Measurements from ENCODE around the gene MYO9A.
"Not testable (repeated sequence)": the region's sequence is repeated elsewhere in the genome, so short reads cannot be mapped to it uniquely, and the experiment has no call there.

Gene MYO9A

DNA sequence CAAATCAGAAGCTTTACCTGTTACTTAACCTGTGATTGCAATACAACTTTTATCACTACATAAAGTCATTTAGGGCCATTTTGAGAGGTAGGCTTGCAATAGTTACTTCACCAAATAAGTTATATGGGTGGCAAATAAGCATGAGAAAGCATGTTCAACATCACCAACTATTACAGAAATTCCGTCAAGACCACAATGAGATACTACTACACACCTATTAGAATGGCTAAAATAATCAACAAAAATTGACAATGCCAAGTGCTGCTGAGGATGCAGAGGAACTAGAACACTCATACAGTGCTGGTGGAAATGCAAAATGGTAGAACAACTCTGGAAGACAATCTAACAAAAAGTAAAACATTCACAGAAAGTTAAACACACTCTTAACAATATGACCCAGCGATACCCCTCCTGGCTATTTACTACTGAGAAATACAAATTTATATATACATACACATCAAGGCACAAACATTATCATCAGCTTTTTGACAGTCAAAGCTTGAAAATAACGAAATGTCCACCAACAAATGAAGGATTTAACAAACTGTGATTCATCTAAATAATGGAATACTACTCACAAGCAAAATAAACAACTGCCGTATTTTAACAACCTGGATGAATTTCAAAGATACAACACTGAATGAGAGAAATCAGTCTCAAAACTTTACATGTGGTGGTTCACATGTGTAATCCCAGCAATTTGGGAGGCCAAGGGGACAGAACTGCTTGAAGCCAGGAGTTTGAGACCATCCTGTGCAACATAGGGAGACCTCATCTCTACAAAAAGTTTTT lies 82.9 kb downstream of the MYO9A start:
- no peak for DNase-seq

DNA sequence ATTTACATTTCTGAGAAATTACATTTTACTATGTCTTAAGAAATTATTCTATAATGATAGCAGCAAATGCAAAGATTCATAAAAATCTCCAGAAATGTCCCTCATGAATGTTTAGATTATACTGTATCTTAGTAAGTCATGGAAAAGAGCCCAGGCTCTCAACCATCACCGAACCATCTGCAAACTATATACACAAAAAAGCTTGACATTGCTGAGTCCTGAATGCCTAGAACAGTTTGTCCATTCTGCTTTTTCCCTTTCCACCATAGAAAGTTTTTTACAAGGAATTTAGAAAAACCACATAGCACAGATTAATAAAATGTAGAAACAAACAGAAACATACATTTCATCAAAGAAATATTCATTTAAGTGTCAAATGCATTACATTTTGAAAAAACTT lies 83.6 kb downstream of the MYO9A start:
- DNase-seq, result no peak

DNA sequence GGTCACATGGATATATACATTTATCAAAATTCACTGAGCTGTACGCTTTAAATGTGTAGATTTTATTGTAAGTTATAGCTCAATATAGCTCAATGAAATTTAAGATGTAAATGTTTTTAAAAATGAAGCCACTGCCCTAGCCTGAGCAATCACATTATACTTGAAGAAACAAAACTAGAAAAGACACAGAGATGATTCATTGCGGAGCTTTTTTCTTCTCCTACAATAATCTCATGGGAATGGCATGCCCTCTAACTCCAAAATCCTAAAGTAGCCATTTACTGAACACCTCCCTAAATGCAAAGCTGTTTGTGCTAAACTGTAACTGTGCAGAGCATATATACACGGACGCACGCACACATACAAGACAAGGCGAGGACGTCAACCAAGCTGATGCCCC lies 84.2 kb downstream of the MYO9A start:
- no peak for DNase-seq

DNA sequence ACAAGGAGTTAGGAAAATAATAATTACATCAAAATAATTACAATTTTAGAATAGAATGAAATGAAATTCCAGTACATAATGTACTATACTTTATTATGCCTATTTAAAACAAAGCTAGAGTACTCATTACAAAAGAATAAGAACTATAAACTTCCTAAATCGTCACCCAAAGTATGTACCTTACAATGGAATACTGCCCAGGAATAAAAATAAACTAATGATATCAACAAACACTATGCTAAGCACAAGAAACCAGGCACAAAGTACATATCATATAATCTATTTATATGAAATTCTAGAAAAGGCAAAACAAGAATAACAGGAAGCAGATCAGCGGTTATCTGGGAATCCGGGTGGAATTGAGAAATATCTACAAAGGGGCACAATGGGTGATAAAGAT lies 84.7 kb downstream of the MYO9A start:
- no peak for DNase-seq

DNA sequence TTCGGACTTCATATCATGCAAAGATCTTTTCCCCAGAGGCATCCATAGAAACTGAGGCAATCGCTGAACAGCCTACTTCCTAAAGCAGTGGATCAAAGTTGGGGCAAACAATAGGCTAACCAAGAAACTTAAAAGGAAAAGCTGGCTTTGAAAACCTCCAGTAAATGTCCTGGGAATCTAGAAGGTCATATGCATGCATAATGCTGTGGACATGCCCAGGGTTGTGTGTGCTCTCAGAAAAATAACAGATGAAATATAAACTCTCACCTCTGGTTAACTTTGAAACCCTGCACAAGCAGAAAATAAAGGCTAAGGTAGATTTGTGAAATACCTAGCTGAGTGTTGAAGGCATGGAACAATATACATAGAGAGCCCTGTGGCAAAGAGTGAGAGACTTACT lies 96.3 kb downstream of the MYO9A start:
- no peak for DNase-seq

DNA sequence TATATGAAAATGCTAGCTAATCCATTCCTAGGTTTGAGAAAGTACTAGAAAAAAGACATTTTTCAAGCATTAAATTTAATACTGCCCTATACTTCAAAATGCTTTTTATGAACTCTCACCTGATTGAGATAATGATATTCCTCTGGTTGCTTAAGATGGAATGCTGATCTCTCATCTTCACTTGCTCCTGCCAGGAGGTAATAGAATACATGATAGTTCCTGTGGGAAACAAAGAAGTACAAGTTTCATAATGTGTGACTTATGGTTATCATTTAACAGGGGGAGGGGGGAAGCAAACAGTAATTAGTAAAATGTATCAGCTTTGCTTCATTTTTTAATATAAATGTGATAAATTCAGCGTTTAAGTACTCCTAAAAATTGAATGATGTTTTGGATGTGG lies 97.2 kb downstream of the MYO9A start:
- DNase-seq, result no peak

DNA sequence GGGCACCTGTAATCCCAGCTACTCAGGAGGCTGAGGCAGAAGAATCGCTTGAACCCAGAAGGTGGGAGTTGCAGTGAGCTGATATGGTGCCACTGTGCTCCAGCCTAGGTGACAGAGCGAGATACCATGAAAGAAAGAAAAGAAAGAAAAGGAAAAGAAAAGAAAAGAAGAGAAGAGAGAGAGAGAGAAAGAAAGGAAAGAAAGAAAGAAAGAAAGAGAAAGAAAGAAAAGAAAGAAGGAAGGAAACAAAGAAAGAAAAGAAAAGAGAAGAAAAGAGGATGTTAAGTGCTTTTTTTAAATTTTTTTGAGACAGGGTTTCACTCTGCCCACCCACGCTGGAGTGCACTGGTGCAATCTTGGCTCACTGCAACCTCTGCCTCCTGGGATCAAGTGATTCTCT lies 103.4 kb downstream of the MYO9A start:
- not testable (repeated sequence) for DNase-seq

DNA sequence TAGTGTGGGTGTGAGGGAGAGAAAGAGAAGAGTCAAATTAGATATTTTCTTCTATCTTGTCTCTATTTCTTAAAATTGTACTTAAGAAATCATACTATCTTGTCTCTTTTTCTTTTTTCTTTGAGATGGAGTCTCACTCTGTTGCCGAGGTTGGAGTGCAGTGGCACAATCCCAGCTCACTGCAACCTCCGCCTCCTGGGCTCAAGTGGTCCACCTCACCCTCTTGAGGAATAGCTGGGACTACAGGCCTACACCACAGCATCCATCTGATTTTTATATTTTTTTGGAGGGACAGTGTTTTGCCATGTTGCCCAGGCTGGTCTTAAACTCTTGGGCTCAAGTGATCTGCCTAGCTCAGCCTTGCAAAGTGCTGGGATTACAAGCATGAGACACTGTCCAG lies 104.2 kb downstream of the MYO9A start:
- DNase-seq, result no peak

DNA sequence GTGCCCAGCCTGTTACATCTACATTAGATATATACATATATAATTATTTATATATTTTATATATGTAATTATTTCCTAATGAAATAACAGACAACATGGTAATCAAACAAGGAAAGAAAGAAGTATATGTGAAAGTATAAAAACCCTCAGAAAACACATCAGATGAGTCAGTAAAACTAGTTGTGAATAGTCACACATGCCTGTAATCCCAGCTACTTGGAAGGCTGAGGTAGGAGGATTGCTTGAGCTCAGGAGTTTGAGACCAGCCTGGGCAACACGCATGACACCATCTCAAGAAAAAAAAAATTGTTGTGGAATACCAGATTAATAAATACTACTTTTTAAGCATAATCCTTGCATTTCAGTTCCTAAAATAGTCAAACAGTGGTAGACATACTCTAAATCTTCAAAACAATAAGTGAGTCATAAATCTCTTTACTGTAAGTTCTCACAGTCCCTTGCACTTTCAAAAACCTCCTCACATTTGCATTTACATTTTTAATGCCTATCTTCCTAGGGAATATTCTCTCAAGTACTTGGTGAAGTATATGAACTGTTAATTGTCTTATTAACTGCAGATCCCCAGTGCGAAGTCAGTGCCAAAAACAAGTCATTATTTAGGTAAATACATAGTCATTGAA lies 106.5 kb downstream of the MYO9A start:
- DNase-seq, result no peak

DNA sequence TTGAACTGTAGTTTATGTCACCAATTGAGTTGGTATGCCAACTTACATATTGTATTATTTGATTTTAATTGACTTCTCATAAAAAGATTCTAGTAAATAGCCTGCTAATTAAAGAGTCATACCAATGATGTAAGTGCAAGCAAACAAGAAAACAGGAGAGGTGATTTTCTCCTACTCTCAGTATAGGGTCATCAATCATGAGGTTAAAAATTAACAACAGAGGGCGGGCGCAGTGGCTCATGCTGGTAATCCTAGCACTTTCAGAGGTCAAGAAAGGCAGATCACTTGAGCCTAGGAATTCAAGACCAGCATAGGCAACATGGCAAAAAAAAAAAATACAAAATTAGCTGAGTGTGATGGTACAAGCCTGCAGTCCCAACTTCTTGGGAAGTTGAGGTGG lies 108.7 kb downstream of the MYO9A start:
- no peak for DNase-seq

DNA sequence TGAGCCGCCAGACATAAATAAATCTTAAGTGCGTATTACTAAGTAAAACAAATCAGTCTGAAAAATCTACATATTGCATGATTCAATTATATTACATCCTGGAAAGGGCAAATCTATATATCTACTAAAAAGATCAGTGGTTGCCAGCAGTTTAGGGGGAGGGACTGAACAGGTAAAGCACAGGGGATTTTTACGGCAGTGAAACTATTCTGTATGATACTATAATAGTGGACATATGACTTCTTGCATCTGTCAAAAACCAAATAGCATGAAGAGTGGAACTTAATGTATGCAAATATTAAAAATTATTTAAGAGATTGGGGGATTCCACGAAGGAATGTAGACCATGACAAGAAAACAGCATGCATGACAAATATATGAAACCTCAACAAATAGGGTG lies 111.6 kb downstream of the MYO9A start:
- no peak for DNase-seq

DNA sequence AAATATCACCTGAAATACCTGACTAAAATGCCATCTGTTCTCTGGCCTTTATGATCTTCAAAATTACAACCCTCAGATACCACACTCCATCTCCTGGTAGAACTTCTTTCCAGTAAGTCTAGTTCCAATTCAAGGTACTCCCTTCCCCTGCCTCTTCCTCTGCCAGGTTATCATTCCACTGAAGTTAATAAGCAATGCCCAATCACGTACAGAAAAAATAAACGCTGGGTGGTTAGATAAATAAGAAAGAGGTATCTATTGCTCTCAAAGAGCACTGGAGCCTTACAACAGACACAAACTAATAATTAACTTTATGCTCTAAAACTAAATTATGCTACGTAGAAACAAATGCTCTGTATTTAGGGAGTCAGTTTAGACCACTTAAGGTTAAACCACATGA lies 112.5 kb downstream of the MYO9A start:
- DNase-seq, result no peak

DNA sequence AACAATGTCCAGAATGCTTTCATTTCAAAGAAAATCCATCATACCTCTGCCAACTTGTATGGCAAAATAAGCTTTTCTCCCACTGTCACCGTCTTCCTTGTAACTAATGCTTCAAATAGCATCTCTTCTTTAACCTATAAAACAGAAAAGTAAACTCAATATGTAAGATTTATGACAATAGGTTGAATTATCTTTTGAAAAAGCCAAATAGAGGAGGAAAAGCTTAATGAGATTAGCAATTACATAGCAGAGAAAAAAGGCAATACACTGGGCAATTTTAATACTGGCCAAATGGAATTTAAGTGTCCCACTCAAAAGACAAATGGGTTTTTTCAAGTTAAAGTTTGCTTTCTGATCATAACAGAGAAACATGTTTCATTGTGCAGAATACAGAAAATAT lies 118.1 kb downstream of the MYO9A start:
- no peak for DNase-seq

DNA sequence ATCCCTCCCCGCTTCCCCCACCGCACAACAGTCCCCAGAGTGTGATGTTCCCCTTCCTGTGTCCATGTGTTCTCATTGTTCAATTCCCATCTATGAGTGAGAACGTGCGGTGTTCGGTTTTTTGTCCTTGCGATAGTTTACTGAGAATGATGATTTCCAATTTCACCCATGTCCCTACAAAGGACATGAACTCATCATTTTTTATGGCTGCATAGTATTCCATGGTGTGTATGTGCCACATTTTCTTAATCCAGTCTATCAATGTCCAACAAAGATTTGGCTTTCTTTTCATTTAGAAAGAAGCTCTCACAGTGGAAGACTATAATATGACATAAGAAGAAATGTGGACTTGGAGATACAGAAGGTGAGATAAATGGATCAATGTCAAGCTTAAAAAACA lies 119.2 kb downstream of the MYO9A start:
- not testable (repeated sequence) for DNase-seq

DNA sequence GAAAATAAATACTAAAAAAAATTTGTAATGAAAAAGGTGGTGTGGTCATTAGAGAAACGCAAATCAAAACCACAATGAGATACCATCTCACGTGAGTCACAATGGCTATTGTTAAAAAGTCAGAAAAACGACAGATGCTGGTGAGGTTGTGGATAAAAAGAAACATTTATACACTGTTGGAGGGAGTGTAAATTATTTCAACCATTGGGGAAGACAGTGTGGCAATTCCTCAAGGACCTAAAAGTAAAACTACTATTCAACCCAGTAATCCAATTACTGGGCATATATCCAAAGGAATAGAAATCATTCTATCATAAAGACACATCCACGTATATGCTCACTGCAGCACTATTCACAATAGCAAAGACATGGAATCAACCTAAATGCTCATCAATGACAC lies 120.3 kb downstream of the MYO9A start:
- no peak for DNase-seq

DNA sequence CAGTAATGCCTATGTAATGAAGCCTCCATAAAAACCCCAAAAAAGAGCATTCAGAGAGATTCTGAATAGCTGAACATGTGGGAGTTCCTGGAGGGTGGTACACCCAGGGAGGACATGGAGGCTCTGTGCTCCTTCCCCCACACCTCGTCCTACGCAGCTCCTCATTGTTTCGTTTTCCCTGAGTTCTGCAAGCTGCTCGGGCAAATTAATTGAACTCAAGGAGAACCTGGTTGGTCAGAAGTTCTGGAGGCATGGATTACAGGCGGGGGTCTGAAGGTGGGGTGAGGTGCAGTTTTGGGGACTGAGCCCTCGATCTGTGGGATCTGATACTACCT lies 142.2 kb downstream of the MYO9A start:
- DNase-seq, result no peak

DNA sequence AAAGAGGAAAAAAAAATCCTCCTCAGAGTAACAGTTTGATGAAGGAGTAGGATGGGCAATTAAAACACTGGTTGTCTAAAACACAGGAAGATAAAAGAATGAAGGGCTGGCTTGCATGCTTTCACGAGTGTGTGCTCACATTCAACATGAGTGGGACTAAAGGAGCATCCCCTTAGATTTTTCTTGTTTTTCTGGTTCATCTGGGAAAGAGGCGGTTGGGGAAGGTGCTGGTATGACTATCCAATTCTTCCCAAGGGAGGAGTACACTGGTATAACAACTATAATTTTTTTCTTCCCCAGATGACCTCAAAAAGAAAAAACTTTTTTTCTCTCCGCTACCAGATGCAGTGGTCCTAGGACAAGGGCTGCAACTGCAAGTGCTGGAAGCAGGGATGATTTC lies 143.7 kb downstream of the MYO9A start:
- no peak for DNase-seq

DNA sequence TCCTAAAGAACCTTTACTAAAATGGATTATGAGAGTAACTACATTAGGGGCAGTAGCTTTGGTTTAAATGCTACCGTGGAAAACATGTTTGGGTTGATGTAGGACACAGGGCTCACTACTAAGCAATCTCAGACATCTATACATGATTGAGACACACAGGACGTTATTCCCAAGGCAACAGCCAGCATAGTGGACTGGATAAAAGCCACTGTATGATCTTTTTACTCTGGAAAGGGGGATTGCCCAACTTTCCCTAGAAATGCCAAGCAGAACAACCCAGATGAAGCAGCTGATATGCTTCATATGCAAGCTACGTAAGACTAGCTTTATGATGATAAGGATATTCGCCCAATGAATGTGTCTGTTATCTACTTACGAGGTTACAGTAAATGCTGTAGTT lies 144.6 kb downstream of the MYO9A start:
- DNase-seq, result no peak

DNA sequence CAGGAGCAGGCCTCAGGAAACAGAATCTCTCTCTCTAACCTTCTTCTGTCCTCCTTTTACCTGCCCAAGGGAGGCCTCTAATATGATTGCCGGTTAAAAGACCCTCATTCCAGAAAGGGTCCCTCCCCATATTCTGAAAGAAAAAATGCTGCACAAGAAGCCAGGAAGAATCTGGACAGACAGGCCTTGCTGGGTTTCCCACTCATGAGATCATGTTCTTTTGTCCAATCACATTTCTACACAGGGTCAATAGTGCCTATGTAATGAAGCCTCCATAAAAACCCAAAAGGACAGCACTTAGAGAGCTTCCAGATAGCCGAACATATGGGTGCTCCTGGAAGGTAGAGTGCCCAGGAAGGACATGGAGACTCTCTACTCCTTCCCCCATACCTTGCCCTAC lies 146.0 kb downstream of the MYO9A start:
- no peak for DNase-seq

DNA sequence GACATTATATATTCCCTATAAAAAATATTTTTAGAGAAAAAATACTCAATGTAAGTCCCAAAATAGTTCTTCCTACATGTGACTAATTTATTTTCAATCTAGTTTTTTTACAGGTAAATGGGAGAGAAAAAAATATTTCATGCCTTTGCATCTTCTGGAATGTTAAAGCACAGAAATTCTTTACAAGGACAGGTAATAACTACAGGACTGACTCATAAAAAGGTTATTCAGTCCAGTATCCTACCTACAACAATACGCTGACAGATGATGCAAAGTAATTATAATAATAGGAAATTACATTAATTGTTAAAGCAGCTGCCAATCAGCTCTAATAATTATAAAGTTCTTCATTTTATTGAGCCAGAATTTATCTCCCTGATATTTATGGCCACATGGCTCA lies 147.5 kb downstream of the MYO9A start:
- no peak for DNase-seq

DNA sequence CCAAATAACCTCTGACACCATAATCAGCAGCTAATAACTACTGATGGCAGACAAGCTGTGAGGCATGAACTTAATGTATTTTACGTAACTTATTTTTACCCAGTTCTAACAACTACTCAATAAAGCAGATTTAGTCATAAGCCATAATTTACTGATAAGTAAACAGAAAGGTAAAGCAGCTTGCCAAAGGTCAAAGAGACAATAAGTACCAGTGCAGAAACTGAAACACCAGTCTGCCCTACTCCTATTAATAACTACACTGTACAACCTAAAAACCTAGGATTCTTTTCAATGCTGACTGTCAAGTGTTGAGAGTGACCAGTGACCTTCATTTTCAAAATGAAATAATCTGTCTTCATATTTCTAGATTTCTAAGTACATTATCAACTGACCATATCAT lies 155.4 kb downstream of the MYO9A start:
- DNase-seq, result no peak

DNA sequence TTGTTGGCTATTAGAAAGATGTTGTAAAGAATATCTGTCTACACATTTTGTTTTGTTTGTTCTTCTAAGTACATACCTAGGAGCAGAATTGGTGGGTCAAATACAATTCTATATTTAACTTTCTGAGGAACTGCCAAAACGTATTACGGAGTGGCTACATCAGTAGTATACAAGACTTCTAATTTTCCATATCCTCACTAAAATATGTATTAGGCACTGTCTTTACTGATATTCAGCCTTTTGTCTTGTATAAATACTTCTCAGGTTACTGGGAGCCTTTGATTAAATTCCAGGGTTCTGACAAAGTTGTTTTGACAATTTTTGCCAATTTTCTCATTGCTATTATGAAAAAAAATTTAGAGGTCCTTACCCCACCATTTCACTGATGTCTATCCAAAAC lies 160.9 kb downstream of the MYO9A start:
- DNase-seq, result no peak

DNA sequence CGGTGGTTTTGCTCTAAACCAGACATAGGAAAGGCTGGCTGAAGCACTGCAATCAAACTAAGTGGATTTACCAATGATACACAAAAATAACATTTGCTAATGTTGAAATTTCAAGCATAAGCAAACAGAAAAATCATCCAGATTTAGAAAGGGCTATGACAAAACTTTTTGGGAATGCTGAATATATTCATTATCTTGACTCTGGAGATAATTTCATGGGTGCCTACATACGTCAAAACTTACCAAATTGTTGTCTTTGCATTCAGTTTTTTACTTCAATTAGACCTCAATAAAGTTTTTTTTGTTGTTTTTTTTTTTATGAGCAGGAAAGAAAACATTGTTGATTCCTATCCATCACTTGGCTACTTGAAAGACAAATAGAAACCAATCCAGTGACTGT lies 166.8 kb downstream of the MYO9A start:
- DNase-seq, result no peak

DNA sequence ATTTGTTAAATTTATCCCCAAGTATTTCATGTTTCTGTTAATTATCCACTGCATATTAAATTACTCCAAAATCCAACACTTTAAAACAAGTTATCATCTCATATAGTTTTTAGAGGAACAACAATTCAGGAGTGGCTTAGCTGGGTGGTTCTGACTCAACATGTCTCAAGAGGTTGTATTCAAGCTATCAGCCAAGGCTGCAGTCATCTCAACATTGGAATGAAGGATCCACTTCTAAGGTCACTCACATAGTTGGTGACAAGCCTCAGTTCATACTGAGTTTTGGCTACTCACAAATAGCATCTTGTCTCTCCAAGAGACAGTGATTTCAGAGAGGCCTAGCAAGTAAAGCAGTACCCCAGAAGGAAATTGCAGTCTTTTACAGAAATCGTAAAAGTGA lies 172.9 kb downstream of the MYO9A start:
- DNase-seq, result no peak

DNA sequence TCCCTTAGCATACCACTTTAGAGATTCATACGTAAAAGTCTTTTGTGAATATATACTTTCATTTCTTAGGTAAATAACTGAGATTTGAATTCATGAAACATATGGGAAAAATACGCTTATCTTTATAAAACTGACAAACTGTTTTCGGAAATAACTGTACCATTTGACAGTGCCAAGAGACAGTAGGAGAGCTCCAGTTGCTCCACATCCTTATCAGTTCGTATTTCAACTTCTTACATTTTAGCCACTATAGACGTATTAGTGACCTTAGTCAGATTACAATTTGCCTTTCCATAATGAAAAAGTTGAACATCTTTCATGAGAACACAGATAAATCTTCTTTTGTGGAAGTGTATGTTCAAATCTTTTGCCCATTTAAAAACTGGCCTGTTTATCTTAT lies 174.1 kb downstream of the MYO9A start:
- no peak for DNase-seq

Measured in CD4-positive, alpha-beta T cell treated with Interleukin-15 for 1 hour (primary cell).